Adipocyte (in vitro differentiated cells): ENCODE results near the gene TAS1R2.

ENCODE experiments used
- DNase-seq: peaks from one replicate; pipeline ENCODE4 v3.0.0-alpha.2; 2015; ENCODE audit warnings: low read depth
- H3K27me3 ChIP-seq: replicated peaks from 2 replicates; pipeline ENCODE4 v1.7.0; 2013; ENCODE audit warnings: mild to moderate bottlenecking, low read length, moderate library complexity; ENCODE audit not compliant: control insufficient read depth, insufficient read depth
- H3K36me3 ChIP-seq: 2 replicates; pipeline ENCODE4 v1.7.0; 2013; ENCODE audit warnings: low read length, mild to moderate bottlenecking, moderate library complexity; ENCODE audit not compliant: control insufficient read depth, insufficient read depth, severe bottlenecking
- H3K4me1 ChIP-seq: 2 replicates; pipeline ENCODE4 v1.7.0; 2013; ENCODE audit warnings: mild to moderate bottlenecking, low read length, moderate library complexity; ENCODE audit not compliant: control insufficient read depth, insufficient read depth
- H3K4me3 ChIP-seq: 2 replicates; pipeline ENCODE4 v1.7.0; 2013; ENCODE audit warnings: mild to moderate bottlenecking, low read length, moderate library complexity
- H3K9ac ChIP-seq: 2 replicates; pipeline ENCODE4 v1.7.0; 2013; ENCODE audit warnings: mild to moderate bottlenecking, low read length, moderate library complexity
- H3K9me3 ChIP-seq: 2 replicates; pipeline ENCODE4 v1.7.0; 2013; ENCODE audit warnings: mild to moderate bottlenecking, low read length, moderate library complexity; ENCODE audit not compliant: control insufficient read depth

The TAS1R2 gene

DNA sequence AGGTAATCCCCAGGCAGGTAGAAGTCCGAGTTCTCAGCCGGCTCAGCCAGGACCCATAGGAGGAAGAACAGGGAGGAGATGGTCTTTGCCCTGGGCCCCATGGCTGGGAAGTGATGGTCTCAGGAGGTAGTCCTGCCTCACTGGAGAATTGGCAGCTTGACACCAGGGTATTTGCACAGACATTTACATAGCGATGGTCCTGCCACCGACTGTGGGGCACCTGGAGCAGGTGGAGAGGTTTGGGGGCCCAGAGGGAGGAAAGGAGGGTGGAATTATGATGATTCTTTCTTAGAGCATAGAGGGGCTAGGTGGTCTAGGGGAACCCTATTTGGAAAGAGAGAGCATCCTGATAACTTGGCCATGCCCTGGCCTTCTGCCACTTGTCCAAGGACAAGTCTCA is at the start of gene TAS1R2:
TSS of gene TAS1R2 (minus strand) at position 101 of the 400 bp plus-strand sequence. CDS start at position 101, 0 bp downstream.
- H3K9me3 ChIP-seq, result no peaks in the 10 kb centered on the region
- no peak within 1 kb of the TSS for H3K9ac ChIP-seq
- peaks cover 34% of the 10 kb centered on the region for H3K27me3 ChIP-seq
- no peaks in the 10 kb centered on the region for H3K36me3 ChIP-seq
- no peak for DNase-seq
- H3K4me1 ChIP-seq, result no peaks in the 10 kb centered on the region
- no peak within 1 kb of the TSS for H3K4me3 ChIP-seq

- no peak for DNase-seq
- Histone ChIP-seq H3K9ac (peak overlapping the region; percentile 5), H3K9me3 (no peaks in the 10 kb centered on the region), H3K4me1 (peaks cover 16% of the 10 kb centered on the region), H3K27me3 (no peaks in the 10 kb centered on the region), H3K4me3 (no peak overlapping the region), H3K36me3 (peaks cover 37% of the 10 kb centered on the region)
Observed at GRCh38 chr1:18907917-18908845, 48.7 kb upstream of the TAS1R2 start.

- Histone ChIP-seq H3K4me3 (no peak overlapping the region), H3K9ac (peak overlapping the region; percentile 5), H3K27me3 (no peaks in the 10 kb centered on the region), H3K36me3 (peaks cover 37% of the 10 kb centered on the region), H3K9me3 (no peaks in the 10 kb centered on the region), H3K4me1 (peaks cover 12% of the 10 kb centered on the region)
- DNase-seq, result peak; percentile 87
Observed at GRCh38 chr1:18907021-18907916, 47.8 kb upstream of the TAS1R2 start.

GRCh38 chr1:18903291-18903756 is 43.9 kb upstream of the TAS1R2 start:
- no peaks in the 10 kb centered on the region for H3K27me3 ChIP-seq
- no peak for DNase-seq
- peaks cover 29% of the 10 kb centered on the region for H3K4me1 ChIP-seq
- peaks cover 9% of the 10 kb centered on the region for H3K36me3 ChIP-seq
- H3K4me3 ChIP-seq, result peak overlapping the region; percentile 96
- no peaks in the 10 kb centered on the region for H3K9me3 ChIP-seq
- peak overlapping the region; percentile 93 for H3K9ac ChIP-seq

DNA sequence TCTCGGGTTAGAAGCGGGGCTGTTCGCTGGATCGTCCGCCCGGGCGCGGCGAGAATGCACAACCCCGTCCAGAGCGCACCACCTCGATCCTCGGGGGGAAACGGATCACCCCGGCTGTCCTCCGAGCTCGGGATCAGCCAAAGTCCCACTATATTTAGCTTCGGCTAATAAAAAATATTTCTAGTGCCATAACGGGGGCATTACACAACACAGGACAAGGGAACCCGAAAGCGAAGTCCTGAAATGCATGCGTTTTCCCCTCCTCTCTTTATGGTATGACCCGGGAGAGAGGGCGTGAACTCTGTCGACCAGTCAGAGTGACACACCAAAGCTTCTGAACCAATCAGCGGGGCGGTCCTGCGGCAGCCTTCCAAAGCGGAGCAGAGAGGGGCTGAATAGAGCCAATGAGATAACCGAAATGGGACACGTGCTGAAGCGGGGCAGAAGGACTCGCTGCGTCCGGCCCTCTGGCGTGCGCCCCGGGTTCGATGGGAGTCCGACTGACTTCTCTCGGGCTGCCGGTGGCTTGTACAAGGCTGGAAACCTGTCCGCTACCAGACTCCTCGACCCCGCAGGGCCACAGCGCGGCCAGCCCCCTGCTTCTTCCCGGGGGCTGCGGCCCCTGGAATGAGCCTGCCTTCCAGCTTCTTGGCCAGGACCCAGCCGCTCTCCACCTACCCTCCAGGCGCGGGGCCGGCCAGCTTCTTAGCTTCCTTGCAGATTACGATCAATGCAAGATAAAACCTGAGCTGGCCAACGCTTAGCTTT is 43.2 kb upstream of the TAS1R2 start, which contains the start of gene ALDH4A1:
TSS of gene ALDH4A1 (minus strand) at position 33 of the 768 bp plus-strand sequence. CDS start at position 1, 32 bp downstream.
- Histone ChIP-seq H3K4me3 (peak within 1 kb of the TSS; percentile 96), H3K27me3 (no peaks in the 10 kb centered on the region), H3K4me1 (peaks cover 29% of the 10 kb centered on the region), H3K9ac (peak within 1 kb of the TSS; percentile 93), H3K36me3 (peaks cover 3% of the 10 kb centered on the region), H3K9me3 (no peaks in the 10 kb centered on the region)
- peak; percentile 99 for DNase-seq

GRCh38 chr1:18901952-18902522 is 42.6 kb upstream of the TAS1R2 start:
- H3K36me3 ChIP-seq, result no peaks in the 10 kb centered on the region
- peaks cover 26% of the 10 kb centered on the region for H3K4me1 ChIP-seq
- peak overlapping the region; percentile 96 for H3K4me3 ChIP-seq
- no peaks in the 10 kb centered on the region for H3K27me3 ChIP-seq
- peak overlapping the region; percentile 93 for H3K9ac ChIP-seq
- no peaks in the 10 kb centered on the region for H3K9me3 ChIP-seq
- peak; percentile 72 for DNase-seq

DNA sequence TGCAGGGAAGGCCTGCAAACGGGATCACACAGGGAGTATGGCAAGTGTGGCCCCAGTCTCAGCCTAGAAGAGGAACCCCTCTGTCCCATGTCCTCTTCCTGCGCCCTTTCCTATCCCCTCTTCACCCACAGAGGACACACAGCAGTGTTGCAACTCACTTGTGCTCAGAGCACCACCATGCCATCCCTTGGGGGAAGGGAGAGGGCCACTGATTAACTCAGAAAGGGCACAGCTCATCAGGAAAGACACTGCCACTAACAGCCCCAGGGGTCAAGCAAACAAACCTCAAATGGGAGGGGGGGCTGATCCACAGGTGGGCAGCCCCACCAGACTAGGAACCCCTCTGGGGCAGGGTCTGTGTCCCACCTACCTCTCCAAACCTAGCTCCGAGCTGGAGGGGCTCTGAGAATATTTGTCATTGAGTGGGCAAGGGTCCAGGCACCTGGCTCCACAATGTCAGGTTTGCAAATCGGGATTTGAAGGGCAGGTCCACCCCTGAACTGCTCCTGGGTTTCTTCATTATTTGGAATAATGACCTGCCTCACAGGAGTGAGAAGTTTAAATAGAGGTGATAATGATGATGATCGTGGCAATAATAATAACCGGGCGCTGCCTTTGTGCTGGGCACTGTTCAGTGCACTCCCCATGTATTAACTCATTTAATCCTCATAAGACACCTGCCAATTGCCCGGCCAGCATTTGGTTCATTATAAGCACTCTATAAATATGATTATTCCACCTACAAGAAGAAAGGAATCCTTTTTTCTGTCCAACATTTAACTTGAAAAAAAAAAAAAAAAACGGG is 41.9 kb upstream of the TAS1R2 start:
- peak overlapping the region; percentile 96 for H3K4me3 ChIP-seq
- no peaks in the 10 kb centered on the region for H3K36me3 ChIP-seq
- DNase-seq, result peak; percentile 31
- H3K9me3 ChIP-seq, result no peaks in the 10 kb centered on the region
- peaks cover 25% of the 10 kb centered on the region for H3K4me1 ChIP-seq
- H3K9ac ChIP-seq, result peak overlapping the region; percentile 93
- H3K27me3 ChIP-seq, result no peaks in the 10 kb centered on the region

GRCh38 chr1:18900303-18900841 is 40.9 kb upstream of the TAS1R2 start:
- no peaks in the 10 kb centered on the region for H3K9me3 ChIP-seq
- peak; percentile 92 for DNase-seq
- peaks cover 25% of the 10 kb centered on the region for H3K4me1 ChIP-seq
- no peak overlapping the region for H3K9ac ChIP-seq
- peak overlapping the region; percentile 96 for H3K4me3 ChIP-seq
- H3K36me3 ChIP-seq, result no peaks in the 10 kb centered on the region
- no peaks in the 10 kb centered on the region for H3K27me3 ChIP-seq

GRCh38 chr1:18899363-18900049 is 40.0 kb upstream of the TAS1R2 start:
- no peak overlapping the region for H3K9ac ChIP-seq
- H3K4me3 ChIP-seq, result no peak overlapping the region
- peaks cover 32% of the 10 kb centered on the region for H3K4me1 ChIP-seq
- H3K9me3 ChIP-seq, result no peaks in the 10 kb centered on the region
- no peaks in the 10 kb centered on the region for H3K27me3 ChIP-seq
- no peak for DNase-seq
- H3K36me3 ChIP-seq, result no peaks in the 10 kb centered on the region
